NCI-H187 (cell line): Measurements from ENCODE around the gene NOS1AP.

Experiments used
- DNase-seq, 2 experiments: peaks; one replicate each; lab custom pipeline; 2025; lab: John Stamatoyannopoulos, UW

The NOS1AP gene

GRCh38 chr1:162138112-162138511, 68.6 kb downstream of the NOS1AP start:
- DNase-seq: no peak

DNA sequence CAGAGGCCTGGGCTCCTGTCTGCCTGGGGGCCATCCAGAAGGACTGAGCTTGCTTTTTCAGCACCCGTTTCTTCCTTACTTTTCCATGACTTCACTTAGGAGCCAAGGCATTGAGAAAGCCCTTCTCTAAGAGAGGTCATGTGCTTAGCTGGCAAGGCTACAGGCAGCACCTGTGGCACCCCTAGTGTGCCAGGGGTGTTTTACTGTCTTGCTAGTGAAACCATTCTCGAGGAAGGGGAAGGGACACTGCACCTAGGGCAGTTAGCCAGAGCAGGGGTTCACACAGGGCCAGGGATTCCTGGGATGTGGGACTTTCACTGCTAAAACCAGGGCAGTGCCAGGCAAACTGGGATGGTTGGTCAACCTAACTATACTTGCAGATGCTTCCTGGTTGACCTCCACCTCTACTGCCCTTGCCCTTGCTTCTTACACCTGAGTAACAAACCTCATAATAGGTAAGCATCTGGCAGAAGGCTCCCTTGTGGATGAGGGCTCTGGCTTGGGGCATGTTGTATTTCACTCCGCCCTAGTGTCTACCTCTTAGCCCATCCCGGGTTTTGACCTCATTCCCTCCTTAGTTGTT, 69.2 kb downstream of the NOS1AP start:
- DNase-seq: no peak

DNA sequence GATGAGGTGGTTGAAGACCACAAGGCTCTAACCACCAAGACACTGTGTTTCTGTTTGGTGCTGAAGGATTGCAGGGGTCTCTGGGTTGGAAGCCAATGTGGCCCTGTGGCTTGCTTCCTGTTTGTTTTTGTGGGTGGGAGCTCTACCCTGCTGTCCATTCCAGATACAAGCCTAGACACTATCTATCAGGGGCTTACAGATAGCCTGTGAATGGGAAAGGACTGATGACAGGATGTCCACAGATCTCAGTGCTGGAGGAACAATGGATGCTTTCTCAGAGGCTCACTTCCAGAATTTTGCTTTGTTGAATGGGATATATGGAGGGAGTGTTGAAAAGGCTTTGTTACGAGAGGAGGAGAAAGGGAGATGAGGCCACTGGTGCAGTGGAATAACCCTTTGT, 69.7 kb downstream of the NOS1AP start:
- DNase-seq: no peak

DNA sequence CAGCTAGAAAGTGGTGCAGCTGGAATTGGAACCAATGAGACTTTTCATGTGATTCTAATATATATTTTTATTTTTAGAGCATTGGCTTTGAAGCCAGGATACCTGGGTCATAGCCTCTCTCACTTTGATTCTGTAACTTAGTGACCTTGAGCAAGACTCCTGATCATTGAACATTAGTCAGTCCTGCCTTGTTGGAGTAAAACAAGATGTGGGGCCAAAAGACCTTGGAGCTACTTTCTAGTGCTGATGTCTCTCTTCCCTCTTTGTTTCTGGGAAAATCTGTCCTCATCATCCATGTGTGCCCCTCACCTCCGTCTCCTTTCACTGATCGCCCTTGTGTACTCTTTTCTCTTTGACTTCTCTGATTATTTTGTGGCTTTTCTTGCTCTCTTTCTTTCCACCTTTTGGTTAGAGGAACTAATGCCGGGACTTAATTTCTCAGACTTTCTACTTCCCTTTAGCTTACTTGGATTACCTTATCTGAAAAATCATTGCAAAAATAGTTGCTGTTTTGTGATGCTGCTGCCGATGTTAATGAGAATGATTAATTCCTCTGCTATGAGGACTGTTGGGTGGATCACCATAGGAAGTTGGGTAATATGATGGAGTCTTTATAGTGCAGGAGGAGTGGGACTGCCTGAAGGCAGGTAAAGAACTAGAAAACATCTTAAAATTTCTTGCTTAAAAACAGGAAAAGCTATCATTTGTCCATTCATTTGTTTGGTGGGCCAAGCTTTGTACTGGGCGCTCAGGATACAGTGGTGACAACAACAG, 72.0 kb downstream of the NOS1AP start:
- no peak for DNase-seq

DNA sequence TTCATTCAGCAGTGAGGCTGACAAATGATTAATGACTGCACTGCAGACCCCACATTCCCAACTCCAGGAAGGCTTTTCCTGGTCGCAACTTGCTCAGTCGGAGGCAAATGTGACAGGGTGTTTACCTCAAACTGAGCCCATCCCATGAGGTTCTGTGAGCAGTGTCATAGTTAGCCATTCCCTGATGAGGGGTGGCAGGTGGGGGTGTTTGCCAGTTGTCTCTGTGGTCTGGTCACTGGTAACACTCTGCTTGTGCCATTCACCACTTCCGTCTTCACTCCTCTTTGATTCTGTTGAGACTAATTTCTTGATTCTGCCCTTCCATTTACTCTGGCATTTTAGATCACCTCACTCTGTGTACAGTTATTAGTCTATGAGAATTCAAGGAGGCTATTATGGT, 73.5 kb downstream of the NOS1AP start:
- DNase-seq: no peak

GRCh38 chr1:162144268-162144667, 74.8 kb downstream of the NOS1AP start:
- no peak for DNase-seq

- peak in 1 of 2 experiments; percentile 76 for DNase-seq
Observed at GRCh38 chr1:162144853-162145252, 75.4 kb downstream of the NOS1AP start.

- DNase-seq: peak; percentile 78 to 85
Observed at GRCh38 chr1:162145280-162145965, 75.9 kb downstream of the NOS1AP start.

DNA sequence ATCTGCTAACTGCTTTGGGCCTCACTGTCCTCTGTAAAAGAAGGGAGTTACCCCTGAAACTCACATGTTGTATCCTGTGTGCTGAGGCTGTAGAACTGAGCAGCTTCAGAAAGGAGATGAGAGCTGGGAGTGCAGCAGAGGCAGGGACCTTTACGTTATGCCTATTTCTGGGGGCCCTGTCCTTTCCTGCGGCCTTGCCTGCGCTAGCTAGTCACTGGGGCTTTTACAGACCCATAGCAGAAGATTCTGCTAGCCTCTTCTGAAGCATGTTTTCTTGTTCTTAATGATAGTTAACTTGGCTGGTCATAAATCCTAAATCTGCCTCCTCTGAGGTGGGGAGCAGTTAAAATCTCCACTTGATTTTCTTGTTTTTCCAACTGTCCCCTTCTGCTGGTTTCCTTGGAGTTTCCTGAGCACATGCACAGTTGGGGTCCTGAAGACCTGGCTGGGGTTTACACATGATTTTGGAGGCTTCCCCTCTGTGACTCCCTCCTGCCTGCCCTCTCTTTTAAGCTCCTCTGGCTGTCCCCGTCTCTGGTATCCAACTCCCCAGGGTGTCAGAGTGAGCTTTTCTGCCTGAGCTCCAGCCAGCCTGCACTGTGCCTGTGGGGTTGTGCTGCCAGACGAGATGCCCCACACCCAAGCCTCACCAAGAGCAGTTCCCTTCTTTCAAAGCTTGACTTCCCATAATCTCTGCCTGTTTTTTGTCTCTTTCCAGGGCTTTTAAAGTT, 76.6 kb downstream of the NOS1AP start:
- DNase-seq: no peak

GRCh38 chr1:162147760-162148159, 78.3 kb downstream of the NOS1AP start:
- no peak for DNase-seq

DNA sequence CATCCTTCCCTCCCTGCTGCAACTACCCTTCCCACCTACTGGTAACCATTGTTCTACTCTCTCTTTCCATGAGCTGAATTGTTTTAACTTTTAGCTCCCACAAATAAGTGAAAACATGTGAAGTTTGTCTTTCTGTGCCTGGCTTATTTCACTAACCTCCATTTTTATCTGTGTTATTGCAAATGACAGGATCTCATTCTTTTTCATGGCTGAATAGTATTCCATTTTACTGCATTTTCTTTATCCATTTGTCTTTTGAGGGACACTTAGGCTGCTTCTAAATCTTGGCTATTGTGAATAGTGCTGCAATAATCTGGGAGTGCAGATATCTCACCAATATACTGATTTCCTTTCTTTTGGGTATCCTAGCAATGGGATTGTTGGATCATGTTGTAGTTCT, 80.6 kb downstream of the NOS1AP start:
- no peak for DNase-seq

GRCh38 chr1:162151900-162152829, 82.7 kb downstream of the NOS1AP start:
- no peak for DNase-seq

DNA sequence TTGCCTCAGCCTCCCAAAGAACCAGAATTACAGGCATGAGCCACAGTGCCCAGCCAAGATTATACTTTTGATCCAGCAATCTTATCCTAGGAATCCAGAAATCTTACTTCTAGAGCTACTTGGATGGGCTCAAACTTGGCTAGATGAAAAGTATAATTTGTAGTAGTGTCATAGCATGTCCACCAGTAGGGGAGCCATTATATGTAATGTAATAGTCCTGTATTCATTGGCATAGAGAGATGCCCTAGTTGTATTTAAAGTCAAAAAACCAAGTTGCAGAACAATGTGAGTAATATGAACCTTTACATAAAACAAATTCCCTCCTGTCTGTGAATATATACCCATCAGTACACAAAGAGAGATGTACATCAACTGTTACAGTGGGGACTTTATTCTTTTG, 83.9 kb downstream of the NOS1AP start:
- DNase-seq: no peak

DNA sequence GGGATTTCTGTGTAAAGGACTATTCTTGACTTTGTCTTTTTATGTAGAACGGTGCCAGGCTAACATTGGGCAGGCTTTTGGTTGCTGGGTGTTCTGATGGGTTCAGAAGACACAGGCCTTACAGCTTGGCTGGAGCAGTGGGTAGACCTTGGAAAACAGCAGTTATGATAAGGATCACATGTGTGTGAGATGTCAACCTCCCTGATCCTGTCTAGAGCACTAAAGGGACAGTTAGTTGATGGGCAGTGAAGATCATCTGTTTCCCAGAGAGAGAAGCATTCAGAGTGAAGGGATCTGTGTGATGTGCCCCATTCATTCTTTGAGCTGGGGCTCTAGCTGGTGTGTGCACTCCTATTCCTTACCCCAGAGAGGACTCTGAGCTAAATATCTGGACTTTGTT, 88.0 kb downstream of the NOS1AP start:
- DNase-seq: no peak

DNA sequence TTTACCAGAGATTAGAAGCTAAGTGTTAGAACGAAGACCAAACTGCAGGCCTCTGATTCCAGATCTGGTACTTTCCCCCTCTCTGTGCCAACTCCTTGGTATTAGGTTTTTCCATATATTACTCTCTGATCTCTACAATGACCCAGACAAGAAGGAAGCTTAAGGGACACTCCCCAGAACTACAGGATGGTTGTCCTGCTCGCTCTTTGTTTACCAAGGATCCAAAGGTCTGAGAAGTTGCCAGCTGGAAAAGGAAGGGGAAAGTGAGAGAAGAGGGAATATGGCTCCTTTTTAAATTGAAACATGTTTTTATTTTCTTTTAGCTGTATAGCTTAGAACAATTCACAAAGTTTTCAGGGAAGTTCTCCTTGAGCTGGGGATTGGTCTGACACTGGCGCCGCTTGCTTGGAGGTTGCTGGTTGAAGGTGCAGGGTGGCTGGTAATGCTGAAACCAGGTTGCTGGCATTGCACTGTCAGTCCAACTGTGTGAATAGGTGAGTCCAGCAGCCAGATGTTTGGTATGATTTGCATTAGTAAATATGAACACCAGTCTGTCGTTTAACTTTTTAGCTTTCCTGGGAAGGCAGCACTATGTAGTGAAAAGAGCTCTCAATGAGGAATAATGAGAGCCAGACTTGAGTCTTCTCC, 89.3 kb downstream of the NOS1AP start:
- no peak for DNase-seq

DNA sequence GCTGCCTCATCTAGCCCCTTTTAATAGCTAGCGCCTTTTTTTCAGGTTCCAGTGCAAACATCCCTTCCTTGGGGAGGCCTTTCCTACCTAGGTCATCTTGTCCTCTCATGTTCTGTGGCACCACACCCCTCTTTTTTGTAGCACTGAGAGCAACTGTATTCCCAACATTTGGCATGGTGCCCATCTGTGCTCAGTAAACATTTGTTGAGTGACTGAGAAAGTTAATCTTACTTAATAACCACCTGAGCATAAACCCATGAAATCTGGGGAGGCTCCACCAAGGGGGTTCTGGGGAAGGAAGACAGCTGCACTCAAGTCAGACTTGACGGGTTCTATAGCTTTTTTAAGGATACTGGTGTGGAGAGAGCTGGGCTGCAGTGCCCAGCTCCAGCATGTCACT, 90.0 kb downstream of the NOS1AP start:
- DNase-seq: peak; percentile 44 to 80

- DNase-seq: no peak
Observed at GRCh38 chr1:162161916-162162550, 92.5 kb downstream of the NOS1AP start.

- no peak for DNase-seq
Observed at GRCh38 chr1:162165528-162165927, 96.0 kb downstream of the NOS1AP start.

DNA sequence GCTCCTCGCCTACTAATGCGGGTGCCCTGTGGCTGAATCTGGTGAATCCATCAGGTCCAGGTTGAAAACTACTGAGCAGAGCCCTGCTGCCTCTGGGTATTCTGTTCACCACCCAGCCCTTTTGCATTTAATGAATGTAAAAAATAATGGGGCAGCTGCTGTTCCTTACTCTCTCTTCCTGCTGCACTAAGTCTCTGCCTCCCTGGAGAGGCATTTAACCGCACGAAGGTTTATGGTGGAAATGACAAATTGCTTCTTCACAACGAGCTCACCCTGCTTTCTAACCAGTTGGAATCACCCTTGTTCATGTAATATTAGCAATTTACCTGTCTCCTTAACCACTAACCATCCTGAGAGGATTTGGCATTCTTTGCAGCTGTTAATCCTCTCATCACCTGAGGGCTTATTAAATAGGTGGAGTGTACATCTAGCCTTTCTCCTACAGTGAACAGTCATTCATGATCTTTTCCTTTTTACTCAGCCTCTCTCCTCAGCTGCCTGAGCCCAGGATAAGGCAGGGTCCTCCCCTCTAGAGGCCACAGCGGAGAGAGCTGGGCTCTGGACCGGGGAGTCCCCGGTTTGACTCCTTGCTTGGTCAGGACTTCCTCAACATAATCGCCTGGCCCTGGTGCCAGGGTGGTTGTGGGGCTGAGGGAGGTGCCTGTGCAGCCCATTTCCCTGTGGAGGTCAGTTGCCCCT, 97.6 kb downstream of the NOS1AP start:
- DNase-seq: peak; percentile 87 to 95

- DNase-seq: no peak
Observed at GRCh38 chr1:162168261-162168660, 98.8 kb downstream of the NOS1AP start.
